Measurements from ENCODE around the gene PPP6R2. TPM values are rescaled to one million over a fixed set of nuclear protein-coding genes. Genes with fewer than 3 reads are reported as not detected.

PPP6R2 gene
- total RNA-seq, 1 donor from 2014 or later: 32.6 TPM

DNA sequence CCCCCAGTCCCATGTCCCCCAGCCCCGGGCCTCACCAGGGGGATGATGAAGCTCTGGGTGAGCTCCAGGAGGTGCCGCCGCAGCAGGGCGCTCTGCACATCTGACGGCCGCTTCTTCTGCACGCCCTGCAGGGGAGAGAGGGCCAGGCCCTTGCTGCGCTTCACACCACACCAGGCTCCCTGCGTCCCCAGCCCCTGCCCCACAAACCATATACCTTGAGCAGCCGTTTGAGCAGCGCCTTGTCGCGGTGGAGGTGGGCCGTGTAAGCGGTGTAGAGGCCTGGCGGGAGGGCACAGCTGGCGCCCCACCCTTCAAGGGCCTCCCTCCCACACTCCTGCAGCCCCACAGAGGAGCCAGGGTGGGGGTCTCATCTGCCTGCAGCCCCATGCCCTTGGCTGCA, 29.5 kb upstream of the PPP6R2 start:
- peaks cover 8% of the 10 kb centered on the region for H3K4me1 Mint-ChIP-seq

DNA sequence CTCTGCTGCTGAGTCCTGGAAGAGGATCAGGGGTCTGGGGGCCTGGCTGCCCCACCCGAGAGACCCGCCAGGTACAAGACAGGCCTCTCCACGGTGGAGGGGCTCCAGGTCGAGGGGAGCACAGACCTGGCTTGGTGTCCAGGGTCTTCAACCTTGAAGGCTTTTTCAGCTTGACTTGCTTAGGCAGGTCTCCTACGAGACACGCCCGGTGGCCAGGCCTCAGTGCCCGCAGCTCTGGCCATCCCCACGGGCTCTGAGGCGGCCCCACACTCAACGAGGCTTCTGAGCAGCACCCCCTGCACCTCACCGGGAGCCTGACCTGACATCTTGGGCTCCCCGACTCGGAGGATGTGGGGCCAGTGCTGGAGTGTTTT, 29.1 kb upstream of the PPP6R2 start:
- H3K9me3 Mint-ChIP-seq: no peaks in the 10 kb centered on the region
- no peak overlapping the region for H3K27ac Mint-ChIP-seq
- Histone ChIP-seq H3F3A (ENCODE audit: low read depth) (peaks cover 9% of the 10 kb centered on the region), H3K79me2 (ENCODE audit: low read depth) (no peaks in the 10 kb centered on the region), H3K4me2 (no peak overlapping the region), H3K4me1 (peaks cover 9% of the 10 kb centered on the region), H3K27ac (no peak overlapping the region), H4K20me1 (ENCODE audit: low read depth) (no peaks in the 10 kb centered on the region), H3K27me3 (no peaks in the 10 kb centered on the region), H3K4me3 (no peak overlapping the region), H2AFZ (replicated peaks) (no peak overlapping the region), H3K9ac (no peak overlapping the region), H3K36me3 (no peaks in the 10 kb centered on the region), H3K9me3 (ENCODE audit: low read depth) (no peaks in the 10 kb centered on the region)
- TF ChIP-seq EZH2phosphoT487 (IDR thresholded peaks at IDR 0.05) (no peak), EZH2 (IDR thresholded peaks at IDR 0.05) (no peak)
- TF ChIP-seq, protein P1, sequence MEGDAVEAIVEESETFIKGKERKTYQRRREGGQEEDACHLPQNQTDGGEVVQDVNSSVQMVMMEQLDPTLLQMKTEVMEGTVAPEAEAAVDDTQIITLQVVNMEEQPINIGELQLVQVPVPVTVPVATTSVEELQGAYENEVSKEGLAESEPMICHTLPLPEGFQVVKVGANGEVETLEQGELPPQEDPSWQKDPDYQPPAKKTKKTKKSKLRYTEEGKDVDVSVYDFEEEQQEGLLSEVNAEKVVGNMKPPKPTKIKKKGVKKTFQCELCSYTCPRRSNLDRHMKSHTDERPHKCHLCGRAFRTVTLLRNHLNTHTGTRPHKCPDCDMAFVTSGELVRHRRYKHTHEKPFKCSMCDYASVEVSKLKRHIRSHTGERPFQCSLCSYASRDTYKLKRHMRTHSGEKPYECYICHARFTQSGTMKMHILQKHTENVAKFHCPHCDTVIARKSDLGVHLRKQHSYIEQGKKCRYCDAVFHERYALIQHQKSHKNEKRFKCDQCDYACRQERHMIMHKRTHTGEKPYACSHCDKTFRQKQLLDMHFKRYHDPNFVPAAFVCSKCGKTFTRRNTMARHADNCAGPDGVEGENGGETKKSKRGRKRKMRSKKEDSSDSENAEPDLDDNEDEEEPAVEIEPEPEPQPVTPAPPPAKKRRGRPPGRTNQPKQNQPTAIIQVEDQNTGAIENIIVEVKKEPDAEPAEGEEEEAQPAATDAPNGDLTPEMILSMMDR (IDR thresholded peaks at IDR 0.05): no peak
- peak overlapping the region; percentile 16 for H3K4me3 Mint-ChIP-seq
- no peak for DNase-seq (ENCODE audit: low spot score)
- peaks cover 2% of the 10 kb centered on the region for H3K36me3 Mint-ChIP-seq
- H3K4me1 Mint-ChIP-seq: peaks cover 5% of the 10 kb centered on the region
- H3K27me3 Mint-ChIP-seq (ENCODE audit: insufficient read depth, low read depth): peaks cover 4% of the 10 kb centered on the region

More for the DNA sequence above, 29.5 kb upstream of the PPP6R2 start:
- Histone ChIP-seq H3K4me1 (peaks cover 13% of the 10 kb centered on the region), H3F3A (ENCODE audit: low read depth) (peaks cover 12% of the 10 kb centered on the region), H2AFZ (replicated peaks) (no peak overlapping the region), H3K9me3 (ENCODE audit: low read depth) (no peaks in the 10 kb centered on the region), H4K20me1 (ENCODE audit: low read depth) (no peaks in the 10 kb centered on the region), H3K4me2 (no peak overlapping the region), H3K36me3 (no peaks in the 10 kb centered on the region), H3K4me3 (no peak overlapping the region), H3K79me2 (ENCODE audit: low read depth) (no peaks in the 10 kb centered on the region), H3K27me3 (no peaks in the 10 kb centered on the region), H3K9ac (no peak overlapping the region), H3K27ac (no peak overlapping the region)
- peaks cover 3% of the 10 kb centered on the region for H3K27me3 Mint-ChIP-seq (ENCODE audit: insufficient read depth, low read depth)
- TF ChIP-seq, protein P1 (IDR thresholded peaks at IDR 0.05): no peak
- no peak for TF ChIP-seq EZH2 (IDR thresholded peaks at IDR 0.05)
- no peak for TF ChIP-seq EZH2phosphoT487 (IDR thresholded peaks at IDR 0.05)
- no peak for DNase-seq (ENCODE audit: low spot score)
- no peak overlapping the region for H3K27ac Mint-ChIP-seq
- H3K36me3 Mint-ChIP-seq: peaks cover 2% of the 10 kb centered on the region
- no peak overlapping the region for H3K4me3 Mint-ChIP-seq
- no peaks in the 10 kb centered on the region for H3K9me3 Mint-ChIP-seq

DNA sequence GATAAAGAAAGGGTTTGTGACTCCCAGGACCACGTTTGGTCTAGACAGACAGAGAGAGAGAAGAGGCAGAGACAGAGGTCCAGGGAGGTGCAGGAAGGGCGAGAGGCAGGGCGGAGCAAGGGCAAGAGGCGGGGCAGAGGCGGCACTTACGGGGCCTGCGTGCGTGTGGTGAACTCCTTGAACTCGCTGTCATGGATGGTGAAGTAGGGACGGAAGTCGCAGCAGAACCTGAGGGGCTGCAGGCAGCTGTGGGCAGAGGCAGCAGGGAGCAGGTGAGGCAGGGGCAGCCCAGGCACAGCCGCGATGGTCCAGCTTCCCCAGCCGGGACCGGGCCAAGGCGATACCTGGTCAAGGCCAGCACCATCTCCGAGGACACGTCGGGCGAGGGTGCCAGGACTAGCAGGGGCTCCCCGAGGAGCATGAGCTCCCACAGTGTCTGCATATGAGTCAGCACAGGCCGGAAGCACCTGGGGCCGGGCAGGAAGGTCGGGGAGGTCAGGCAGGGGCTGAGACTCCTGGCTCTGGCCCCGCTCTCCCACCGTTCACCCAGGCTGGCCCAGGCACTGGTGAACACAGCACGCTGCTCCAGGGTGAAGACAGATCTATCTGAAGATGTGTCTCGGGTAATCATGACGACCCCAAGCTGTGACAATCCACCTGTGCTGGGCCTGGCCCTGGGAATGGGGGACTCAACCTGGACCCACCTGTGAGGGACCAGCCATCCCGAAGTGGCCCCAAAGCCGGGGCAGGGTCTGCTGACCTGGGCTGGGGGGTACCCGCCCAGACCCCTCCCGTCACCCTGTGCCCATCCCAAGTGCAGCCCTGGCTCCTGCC, 28.5 kb upstream of the PPP6R2 start:
- peaks cover 5% of the 10 kb centered on the region for H3K4me1 ChIP-seq
- H3K4me2 ChIP-seq: no peak overlapping the region
- H3K9me3 Mint-ChIP-seq: no peaks in the 10 kb centered on the region
- peaks cover 2% of the 10 kb centered on the region for H3K36me3 Mint-ChIP-seq
- H4K20me1 ChIP-seq (ENCODE audit: low read depth): no peaks in the 10 kb centered on the region
- no peak for TF ChIP-seq EZH2phosphoT487 (IDR thresholded peaks at IDR 0.05)
- no peak for TF ChIP-seq EZH2 (IDR thresholded peaks at IDR 0.05)
- no peaks in the 10 kb centered on the region for H3K36me3 ChIP-seq
- no peaks in the 10 kb centered on the region for H3K9me3 ChIP-seq (ENCODE audit: low read depth)
- H3K9ac ChIP-seq: no peak overlapping the region
- no peak overlapping the region for H3K27ac ChIP-seq
- peak overlapping the region; percentile 16 for H3K4me3 Mint-ChIP-seq
- DNase-seq (ENCODE audit: low spot score): no peak
- peaks cover 7% of the 10 kb centered on the region for H3F3A ChIP-seq (ENCODE audit: low read depth)
- no peak overlapping the region for H3K4me3 ChIP-seq
- H3K27me3 Mint-ChIP-seq (ENCODE audit: insufficient read depth, low read depth): peaks cover 6% of the 10 kb centered on the region
- peaks cover 5% of the 10 kb centered on the region for H3K4me1 Mint-ChIP-seq
- H3K27me3 ChIP-seq: no peaks in the 10 kb centered on the region
- H3K79me2 ChIP-seq (ENCODE audit: low read depth): no peaks in the 10 kb centered on the region
- no peak overlapping the region for H3K27ac Mint-ChIP-seq
- H2AFZ ChIP-seq (replicated peaks): no peak overlapping the region
